GM21825 (cell line): ENCODE results near the gene HILPDA.
A peak's percentile ranks its signal among the peaks of the same experiment; 100 is the strongest.

ENCODE experiments used
- ATAC-seq: cut with Tn5 transposase; IDR thresholded peaks from one replicate; pipeline ENCODE4 v1.9.1; 2021; ENCODE audit warnings: mild to moderate bottlenecking, moderate library complexity; ENCODE audit not compliant: unreplicated experiment

Gene HILPDA

GRCh38 chr7:128455543-128456254, at the start of gene HILPDA:
TSS of gene HILPDA (plus strand) at chr7:128455878. CDS start at chr7:128457269, 1,391 bp downstream.
- peak; percentile 77 for ATAC-seq

GRCh38 chr7:128406314-128407232, 49.1 kb upstream of the HILPDA start:
- ATAC-seq: no peak

- ATAC-seq: no peak
Observed at GRCh38 chr7:128407233-128407589, 48.5 kb upstream of the HILPDA start.

- ATAC-seq: no peak
Observed at GRCh38 chr7:128407751-128408708, 47.6 kb upstream of the HILPDA start.

- ATAC-seq: no peak
Observed at GRCh38 chr7:128408709-128409595, 46.7 kb upstream of the HILPDA start.

GRCh38 chr7:128409596-128410450, 45.9 kb upstream of the HILPDA start, which contains the start of gene IMPDH1:
TSS of gene IMPDH1 (minus strand) at chr7:128409982. CDS start at chr7:128409901, 81 bp downstream.
- peak; percentile 72 for ATAC-seq

GRCh38 chr7:128410451-128410753, 45.3 kb upstream of the HILPDA start:
- ATAC-seq: no peak

GRCh38 chr7:128415217-128415785, 40.4 kb upstream of the HILPDA start:
- ATAC-seq: no peak

GRCh38 chr7:128417071-128417470, 38.6 kb upstream of the HILPDA start:
- ATAC-seq: no peak

- ATAC-seq: no peak
Observed at GRCh38 chr7:128419257-128419656, 36.4 kb upstream of the HILPDA start.

GRCh38 chr7:128420773-128421172, 34.9 kb upstream of the HILPDA start:
- no peak for ATAC-seq

- ATAC-seq: no peak
Observed at GRCh38 chr7:128421384-128421783, 34.3 kb upstream of the HILPDA start.

- ATAC-seq: no peak
Observed at GRCh38 chr7:128422037-128422436, 33.6 kb upstream of the HILPDA start.

- no peak for ATAC-seq
Observed at GRCh38 chr7:128422842-128423241, 32.8 kb upstream of the HILPDA start.

- no peak for ATAC-seq
Observed at GRCh38 chr7:128424686-128425275, 30.9 kb upstream of the HILPDA start.

- no peak for ATAC-seq
Observed at GRCh38 chr7:128425850-128426249, 29.8 kb upstream of the HILPDA start.

GRCh38 chr7:128427289-128427891, 28.3 kb upstream of the HILPDA start:
- no peak for ATAC-seq

GRCh38 chr7:128430207-128430606, 25.5 kb upstream of the HILPDA start:
- ATAC-seq: no peak
